Muscle of leg (tissue), 11 donors: ENCODE data around the gene FBXO34. TPM values are rescaled to one million over a fixed set of nuclear protein-coding genes. Genes with fewer than 3 reads are reported as not detected.

Experiments used
- DNase-seq: peaks from one replicate; pipeline ENCODE4 v3.0.0; 2013
- H3K27ac ChIP-seq: one replicate; pipeline ENCODE4 v1.5.1; 2013; ENCODE audit warnings: mild to moderate bottlenecking, low read length, control low read depth
- H3K27me3 ChIP-seq: one replicate; pipeline ENCODE4 v1.6.1; 2013; ENCODE audit warnings: low read length; ENCODE audit not compliant: control insufficient read depth, insufficient read depth
- H3K36me3 ChIP-seq: one replicate; pipeline ENCODE4 v1.6.1; 2013; ENCODE audit warnings: low read length; ENCODE audit not compliant: control insufficient read depth, insufficient read depth
- H3K4me1 ChIP-seq: one replicate; pipeline ENCODE4 v1.6.1; 2013; ENCODE audit warnings: low read length; ENCODE audit not compliant: control insufficient read depth, insufficient read depth
- H3K4me3 ChIP-seq: one replicate; pipeline ENCODE4 v1.5.1; 2013; ENCODE audit warnings: low read length, control low read depth
- H3K9me3 ChIP-seq: replicated peaks from 2 replicates; pipeline ENCODE4 v1.6.1; 2013; ENCODE audit warnings: low read depth, low read length; ENCODE audit not compliant: control insufficient read depth
- WGBS: methylation state at CpG from one replicate; pipeline ENCODE4 v1.1.5; 2013; ENCODE audit warnings: missing lambda C conversion rate; ENCODE audit not compliant: insufficient coverage; 5-methylcytosine and 5-hydroxymethylcytosine counted together
- polyA plus RNA-seq, 8 donors: library from polyadenylated mRNA; unstranded; fragments of 120-200 nt; gene quantifications; one replicate each; pipeline versions ENCODE4 v1.2.1 to v1.2.3, GENCODE V29; 2013; ENCODE audit warnings: inconsistent platforms in 1 of 8, low replicate concordance in 1 of 8; ENCODE audit not compliant: insufficient read length in 8 of 8, insufficient read depth in 1 of 8
- total RNA-seq: library from RNA; stranded (reverse); fragments of 120-200 nt; gene quantifications from one replicate; pipeline ENCODE4 v1.2.4, GENCODE V29; 2013

FBXO34 gene
- total and polyA plus RNA-seq, 9 donors, result 14.9 to 21.6 (median 16.8) TPM

DNA sequence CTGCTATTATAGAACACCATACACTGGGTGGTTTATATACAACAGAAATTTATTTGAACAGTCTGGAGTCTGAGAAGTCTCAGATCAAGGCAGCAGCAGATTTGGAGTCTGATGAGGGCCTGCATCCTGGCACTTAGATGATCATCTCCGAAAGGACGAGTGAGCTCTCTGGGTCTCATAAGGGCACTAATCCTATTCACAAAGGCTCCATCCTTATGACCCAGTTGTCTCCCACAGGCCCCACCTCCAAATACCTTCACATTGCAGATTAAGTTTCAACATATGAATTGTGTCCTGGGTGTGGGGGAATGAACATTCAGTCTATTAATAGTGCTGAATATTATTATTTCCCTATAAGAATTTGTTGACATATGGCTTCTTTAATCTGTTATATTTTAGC is 53.6 kb downstream of the FBXO34 start:
- Histone ChIP-seq H3K27ac (no peak overlapping the region), H3K36me3 (peaks cover 4% of the 10 kb centered on the region), H3K9me3 (no peaks in the 10 kb centered on the region), H3K4me1 (no peaks in the 10 kb centered on the region), H3K27me3 (no peaks in the 10 kb centered on the region), H3K4me3 (no peak overlapping the region)
- no CpG with 5 or more reads among the region's 2 CpGs for WGBS
- no peak for DNase-seq

DNA sequence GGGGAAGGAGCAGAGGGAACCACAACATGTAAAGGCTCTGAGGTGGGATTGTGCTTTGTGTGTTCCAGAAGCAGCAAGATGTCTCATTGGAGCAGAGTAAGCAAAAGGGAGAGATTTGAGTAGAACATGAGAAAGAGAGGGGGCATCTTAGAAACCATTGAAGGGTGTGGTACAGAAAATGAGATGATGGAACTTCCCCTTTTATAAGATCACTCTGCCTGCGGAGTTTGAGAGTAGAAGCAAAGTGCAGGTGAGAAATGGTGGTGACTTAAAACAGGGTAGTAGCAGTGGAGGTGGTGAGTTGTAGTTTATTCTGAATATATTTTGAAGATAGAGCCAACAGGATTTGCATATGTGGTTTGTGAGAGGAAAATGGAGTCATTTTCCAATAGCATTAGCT is 56.0 kb downstream of the FBXO34 start:
- H3K4me1 ChIP-seq, result no peaks in the 10 kb centered on the region
- no peak overlapping the region for H3K27ac ChIP-seq
- no peaks in the 10 kb centered on the region for H3K27me3 ChIP-seq
- no peaks in the 10 kb centered on the region for H3K9me3 ChIP-seq
- no peak for DNase-seq
- no peak overlapping the region for H3K4me3 ChIP-seq
- no peaks in the 10 kb centered on the region for H3K36me3 ChIP-seq
- WGBS, result no CpG with 5 or more reads among the region's 1 CpG

DNA sequence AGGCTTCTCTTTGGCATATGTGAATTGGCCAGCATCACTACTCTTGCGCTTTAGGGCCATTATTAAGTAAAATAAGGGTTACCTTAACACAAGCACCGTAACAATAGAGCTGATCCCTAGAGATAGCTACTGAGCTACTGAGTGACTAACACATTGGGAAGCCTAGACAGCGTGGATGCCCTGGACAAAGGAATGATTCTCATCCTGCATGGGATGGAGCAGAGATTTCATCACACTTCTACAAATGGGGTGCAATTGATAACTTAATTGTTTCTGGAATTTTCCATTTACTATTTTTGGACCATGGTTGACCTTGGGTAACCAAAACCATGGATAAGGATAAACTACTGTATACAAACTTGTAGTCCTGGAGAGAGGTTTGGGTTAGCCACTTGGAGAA is 57.1 kb downstream of the FBXO34 start:
- WGBS, result no CpG with 5 or more reads among the region's 3 CpGs
- DNase-seq, result no peak

GRCh38 chr14:55329999-55330710 is 58.9 kb downstream of the FBXO34 start:
- Histone ChIP-seq H3K36me3 (peaks cover 3% of the 10 kb centered on the region), H3K27ac (peak overlapping the region; percentile 32), H3K27me3 (no peaks in the 10 kb centered on the region), H3K9me3 (no peaks in the 10 kb centered on the region), H3K4me1 (no peaks in the 10 kb centered on the region), H3K4me3 (no peak overlapping the region)
- DNase-seq, result no peak
- WGBS, result no CpG with 5 or more reads among the region's 6 CpGs

More for the DNA sequence above, 57.1 kb downstream of the FBXO34 start:
- no peaks in the 10 kb centered on the region for H3K4me1 ChIP-seq
- H3K9me3 ChIP-seq, result no peaks in the 10 kb centered on the region
- H3K27ac ChIP-seq, result no peak overlapping the region
- no peak overlapping the region for H3K4me3 ChIP-seq
- H3K36me3 ChIP-seq, result no peaks in the 10 kb centered on the region
- H3K27me3 ChIP-seq, result no peaks in the 10 kb centered on the region

DNA sequence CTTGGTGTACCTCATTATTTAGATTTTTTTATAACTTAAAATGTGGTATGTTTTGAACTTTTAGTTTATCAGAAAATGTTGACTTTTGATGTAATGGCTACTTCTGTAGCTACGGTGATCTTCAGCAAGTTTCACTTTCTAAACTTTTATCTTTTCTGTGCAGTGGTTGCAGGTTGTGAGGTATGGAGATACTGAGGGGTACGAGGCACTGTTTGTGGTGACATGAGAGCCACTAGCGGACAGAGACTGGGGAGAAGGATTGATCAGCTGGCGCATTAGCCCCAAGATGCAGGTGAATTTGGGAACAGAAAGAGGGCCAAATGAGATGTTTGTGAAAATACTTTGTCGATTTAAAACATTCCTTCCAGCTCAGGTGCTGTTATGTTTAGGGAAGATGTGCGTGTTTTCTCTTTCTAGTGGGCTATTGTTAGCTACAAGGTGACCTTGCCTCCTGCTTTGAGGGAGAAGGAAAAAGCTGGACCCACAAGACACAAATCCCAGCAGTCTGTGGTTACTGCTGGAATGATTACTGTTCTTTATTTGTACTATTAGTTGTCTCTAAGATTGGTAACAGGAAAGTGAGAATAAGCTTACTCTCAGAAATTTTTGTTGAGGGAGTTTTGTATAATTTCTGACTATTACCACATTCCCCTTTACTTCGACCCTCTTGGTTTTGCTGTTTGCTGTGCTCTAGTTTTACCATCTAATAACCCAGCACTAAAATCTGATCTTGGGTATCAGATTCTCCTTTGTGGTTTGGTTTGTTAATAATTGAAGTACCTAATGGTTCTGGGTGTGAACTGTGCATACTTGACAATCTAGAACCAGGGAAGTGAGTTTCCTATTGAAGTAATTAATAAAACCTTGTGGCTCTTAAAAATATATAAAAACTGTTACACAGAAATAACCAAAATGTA is 61.7 kb downstream of the FBXO34 start:
- Histone ChIP-seq H3K27ac (no peak overlapping the region), H3K4me3 (no peak overlapping the region), H3K4me1 (no peaks in the 10 kb centered on the region), H3K9me3 (no peaks in the 10 kb centered on the region), H3K36me3 (peaks cover 3% of the 10 kb centered on the region), H3K27me3 (no peaks in the 10 kb centered on the region)
- no peak for DNase-seq
- 88% methylated on average over 3 of the region's 7 CpGs for WGBS

- no peaks in the 10 kb centered on the region for H3K9me3 ChIP-seq
- DNase-seq, result no peak
- no peaks in the 10 kb centered on the region for H3K4me1 ChIP-seq
- no peak overlapping the region for H3K27ac ChIP-seq
- H3K4me3 ChIP-seq, result no peak overlapping the region
- H3K36me3 ChIP-seq, result peaks cover 3% of the 10 kb centered on the region
- H3K27me3 ChIP-seq, result no peaks in the 10 kb centered on the region
- WGBS, result no CpG with 5 or more reads among the region's 4 CpGs
Observed at GRCh38 chr14:55333711-55334485, 62.7 kb downstream of the FBXO34 start.

DNA sequence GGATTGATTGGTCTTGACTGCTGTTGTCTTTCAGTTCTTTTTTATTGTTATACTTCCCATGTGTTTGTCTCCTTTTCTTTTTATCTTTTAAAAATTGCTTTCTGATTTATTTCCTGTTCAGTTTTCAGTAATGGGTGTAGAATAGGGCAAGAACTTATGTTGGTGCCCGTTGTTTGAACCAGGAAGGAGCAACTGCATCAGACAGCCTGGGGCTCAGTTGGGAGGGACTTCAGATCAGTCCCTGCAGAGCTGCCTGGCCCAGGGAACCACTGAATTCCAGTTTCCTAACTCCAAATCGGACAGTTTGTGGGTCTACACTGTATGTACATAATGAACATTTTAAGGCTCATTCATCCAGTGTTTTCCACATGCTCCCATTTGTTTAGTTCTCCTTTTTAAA is 64.9 kb downstream of the FBXO34 start:
- WGBS, result 80% methylated on average over 1 of the region's 2 CpGs
- Histone ChIP-seq H3K4me1 (peaks cover 3% of the 10 kb centered on the region), H3K27me3 (no peaks in the 10 kb centered on the region), H3K4me3 (no peak overlapping the region), H3K36me3 (peaks cover 3% of the 10 kb centered on the region), H3K9me3 (no peaks in the 10 kb centered on the region), H3K27ac (no peak overlapping the region)
- peak; percentile 14 for DNase-seq

DNA sequence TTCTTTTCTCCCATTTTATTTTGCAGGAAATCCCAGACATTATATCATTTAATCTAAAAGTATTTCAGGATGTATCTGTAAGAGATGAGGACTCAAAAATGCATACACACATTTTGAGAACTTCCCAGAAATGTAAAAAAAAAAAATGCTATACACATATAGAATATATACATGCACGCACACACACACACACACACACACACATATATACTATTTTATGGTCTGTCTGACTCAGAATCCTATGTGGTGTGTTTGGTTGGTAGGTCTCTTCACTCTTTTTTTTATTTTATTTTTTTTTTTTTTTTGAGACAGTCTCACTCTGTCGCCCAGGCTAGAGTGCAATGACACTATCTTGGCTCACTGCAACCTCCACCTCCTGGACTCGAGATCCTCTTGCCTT is 65.5 kb downstream of the FBXO34 start:
- no peak for DNase-seq
- no peaks in the 10 kb centered on the region for H3K27me3 ChIP-seq
- H3K4me3 ChIP-seq, result no peak overlapping the region
- H3K36me3 ChIP-seq, result peaks cover 3% of the 10 kb centered on the region
- peaks cover 3% of the 10 kb centered on the region for H3K4me1 ChIP-seq
- 80% methylated on average over 1 of the region's 3 CpGs for WGBS
- H3K27ac ChIP-seq, result no peak overlapping the region
- no peaks in the 10 kb centered on the region for H3K9me3 ChIP-seq

DNA sequence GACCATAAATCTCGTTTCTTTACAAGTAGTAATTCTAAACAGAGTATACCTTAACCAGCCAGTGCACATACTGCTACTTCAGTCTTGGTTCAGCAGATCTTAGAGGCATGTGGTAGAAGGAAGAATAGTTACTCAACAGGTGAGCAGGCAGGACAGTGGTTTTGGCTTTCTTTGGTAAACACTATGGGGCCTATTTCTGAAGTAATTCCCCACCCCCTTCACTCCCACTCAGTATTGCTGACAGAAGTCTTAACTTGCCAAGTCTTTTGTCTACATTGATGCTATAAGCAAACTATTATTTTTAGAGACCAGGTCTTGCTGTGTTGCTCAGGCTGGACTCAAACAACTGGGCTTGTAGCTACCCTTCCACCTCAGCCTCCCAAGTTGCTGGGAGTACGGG is 68.5 kb downstream of the FBXO34 start:
- H3K9me3 ChIP-seq, result no peaks in the 10 kb centered on the region
- H3K4me1 ChIP-seq, result peaks cover 3% of the 10 kb centered on the region
- DNase-seq, result no peak
- H3K27me3 ChIP-seq, result no peaks in the 10 kb centered on the region
- no peak overlapping the region for H3K27ac ChIP-seq
- 100% methylated on average over 1 of the region's 2 CpGs for WGBS
- H3K4me3 ChIP-seq, result no peak overlapping the region
- H3K36me3 ChIP-seq, result no peaks in the 10 kb centered on the region

DNA sequence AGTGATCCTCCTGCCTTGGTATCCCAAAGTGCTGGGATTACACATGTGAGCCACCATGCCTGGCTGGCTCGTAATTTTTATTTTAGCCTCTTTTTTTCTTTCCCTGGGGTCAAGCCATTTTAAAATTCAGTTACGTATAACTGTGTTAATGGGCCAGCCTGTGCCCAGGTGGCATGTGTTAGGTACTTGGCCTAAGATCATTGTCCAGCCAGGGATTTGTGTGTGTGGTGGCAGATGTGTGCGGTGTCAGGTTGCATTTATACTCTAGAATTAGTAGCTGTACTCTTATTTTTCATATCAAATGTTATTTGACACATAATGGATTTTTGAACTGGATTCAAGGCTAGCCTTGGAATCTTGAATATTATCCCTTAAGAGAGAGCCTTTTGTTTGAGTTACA is 69.3 kb downstream of the FBXO34 start:
- peaks cover 3% of the 10 kb centered on the region for H3K4me1 ChIP-seq
- no peaks in the 10 kb centered on the region for H3K9me3 ChIP-seq
- no CpG with 5 or more reads among the region's 3 CpGs for WGBS
- DNase-seq, result no peak
- H3K36me3 ChIP-seq, result no peaks in the 10 kb centered on the region
- H3K4me3 ChIP-seq, result no peak overlapping the region
- H3K27ac ChIP-seq, result no peak overlapping the region
- no peaks in the 10 kb centered on the region for H3K27me3 ChIP-seq
